ENCODE measurements around the gene MS4A7. TPM values are rescaled to one million over a fixed set of nuclear protein-coding genes. Genes with fewer than 3 reads are reported as not detected.
"Not testable (repeated sequence)": the region's sequence is repeated elsewhere in the genome, so short reads cannot be mapped to it uniquely, and the experiment has no call there.

The MS4A7 gene
- total RNA-seq, 1 donor from 2014 or later, result 5.2 TPM

DNA sequence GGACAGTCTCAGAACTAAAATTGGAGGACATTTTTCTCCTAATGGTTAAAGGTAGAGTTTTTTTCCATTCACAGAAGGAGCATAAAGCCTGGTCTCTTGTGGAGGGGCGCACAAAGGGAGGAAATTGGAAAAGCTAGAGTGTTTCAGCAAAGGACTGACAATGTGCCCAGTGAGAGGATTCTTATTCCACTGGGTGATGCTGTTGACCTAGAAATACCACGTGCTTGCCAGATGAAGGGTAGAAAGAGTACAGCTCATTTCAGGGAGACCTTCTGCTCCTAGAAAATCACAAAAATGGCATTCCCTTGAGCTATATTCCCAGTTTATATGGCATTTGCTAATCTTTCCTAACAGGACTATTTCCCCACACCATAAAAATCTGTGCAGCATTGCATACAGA is 30.2 kb upstream of the MS4A7 start:
- Histone ChIP-seq H3K4me3 (ENCODE audit: low read length in 3 of 3) (no peak overlapping the region), H3K9me3 (ENCODE audit: control insufficient read depth in 3 of 3, low read length in 3 of 3) (no peaks in the 10 kb centered on the region), H3K27me3 (ENCODE audit: control insufficient read depth in 3 of 3, insufficient read depth in 3 of 3, low read length in 3 of 3) (peaks cover 0 to 2% (median 0%) of the 10 kb centered on the region in 3 donors), H3K4me1 (ENCODE audit: control insufficient read depth in 3 of 3, insufficient read depth in 3 of 3, low read length in 3 of 3) (no peaks in the 10 kb centered on the region), H3K9ac (ENCODE audit: low read depth in 1 of 3, low read length in 3 of 3) (no peak overlapping the region), H3K36me3 (ENCODE audit: control insufficient read depth in 3 of 3, insufficient read depth in 3 of 3, low read length in 3 of 3) (no peaks in the 10 kb centered on the region), H3K27ac (ENCODE audit: low read depth, low read length) (no peak overlapping the region)

GRCh38 chr11:60349990-60350389 is 28.3 kb upstream of the MS4A7 start:
- Histone ChIP-seq H3K36me3 (ENCODE audit: control insufficient read depth in 3 of 3, insufficient read depth in 3 of 3, low read length in 3 of 3) (no peaks in the 10 kb centered on the region), H3K4me3 (ENCODE audit: low read length in 3 of 3) (no peak overlapping the region), H3K27me3 (ENCODE audit: control insufficient read depth in 3 of 3, insufficient read depth in 3 of 3, low read length in 3 of 3) (peaks cover 0 to 2% (median 0%) of the 10 kb centered on the region in 3 donors), H3K4me1 (ENCODE audit: control insufficient read depth in 3 of 3, insufficient read depth in 3 of 3, low read length in 3 of 3) (no peaks in the 10 kb centered on the region), H3K9ac (ENCODE audit: low read depth in 1 of 3, low read length in 3 of 3) (no peak overlapping the region), H3K27ac (ENCODE audit: low read depth, low read length) (no peak overlapping the region), H3K9me3 (ENCODE audit: control insufficient read depth in 3 of 3, low read length in 3 of 3) (no peaks in the 10 kb centered on the region)

- no peaks in the 10 kb centered on the region for H3K27me3 ChIP-seq (ENCODE audit: control insufficient read depth in 3 of 3, insufficient read depth in 3 of 3, low read length in 3 of 3)
- no peaks in the 10 kb centered on the region for H3K36me3 ChIP-seq (ENCODE audit: control insufficient read depth in 3 of 3, insufficient read depth in 3 of 3, low read length in 3 of 3)
- no peak overlapping the region for H3K4me3 ChIP-seq (ENCODE audit: low read length in 3 of 3)
- no peaks in the 10 kb centered on the region for H3K4me1 ChIP-seq (ENCODE audit: control insufficient read depth in 3 of 3, insufficient read depth in 3 of 3, low read length in 3 of 3)
- no peak overlapping the region for H3K9ac ChIP-seq (ENCODE audit: low read depth in 1 of 3, low read length in 3 of 3)
- no peak overlapping the region for H3K27ac ChIP-seq (ENCODE audit: low read depth, low read length)
- H3K9me3 ChIP-seq (ENCODE audit: control insufficient read depth in 3 of 3, low read length in 3 of 3), result peaks cover 0 to 2% (median 0%) of the 10 kb centered on the region in 3 donors
Measured at GRCh38 chr11:60357771-60358170, 20.6 kb upstream of the MS4A7 start.

GRCh38 chr11:60360621-60361020 is 17.7 kb upstream of the MS4A7 start:
- Histone ChIP-seq H3K36me3 (ENCODE audit: control insufficient read depth in 3 of 3, insufficient read depth in 3 of 3, low read length in 3 of 3) (no peaks in the 10 kb centered on the region), H3K27me3 (ENCODE audit: control insufficient read depth in 3 of 3, insufficient read depth in 3 of 3, low read length in 3 of 3) (peaks cover 0 to 4% (median 0%) of the 10 kb centered on the region in 3 donors), H3K27ac (ENCODE audit: low read depth, low read length) (no peak overlapping the region), H3K4me1 (ENCODE audit: control insufficient read depth in 3 of 3, insufficient read depth in 3 of 3, low read length in 3 of 3) (no peaks in the 10 kb centered on the region), H3K4me3 (ENCODE audit: low read length in 3 of 3) (no peak overlapping the region), H3K9ac (ENCODE audit: low read depth in 1 of 3, low read length in 3 of 3) (no peak overlapping the region), H3K9me3 (ENCODE audit: control insufficient read depth in 3 of 3, low read length in 3 of 3) (peaks cover 0 to 2% (median 0%) of the 10 kb centered on the region in 3 donors)

DNA sequence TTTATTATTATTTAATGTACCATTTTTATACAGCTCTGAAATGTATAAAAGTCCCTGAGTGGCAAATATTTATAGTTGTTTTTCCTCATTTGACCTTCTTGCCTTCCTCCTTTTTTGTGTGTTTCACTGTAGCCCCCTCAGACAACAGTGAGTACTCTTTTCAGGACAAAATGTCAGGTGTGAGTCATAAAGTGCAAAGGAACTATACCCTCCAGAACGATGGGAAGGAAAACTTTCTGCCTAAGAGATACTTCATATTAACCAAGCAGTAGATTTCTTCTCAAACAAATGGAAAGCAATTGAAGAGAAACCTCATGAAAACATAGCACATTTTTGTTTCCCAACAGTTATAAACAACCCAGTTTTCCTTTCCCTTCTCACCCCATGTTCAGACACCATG is 16.1 kb upstream of the MS4A7 start:
- Histone ChIP-seq H3K9ac (ENCODE audit: low read depth in 1 of 3, low read length in 3 of 3) (no peak overlapping the region), H3K9me3 (ENCODE audit: control insufficient read depth in 3 of 3, low read length in 3 of 3) (peaks cover 0 to 2% (median 0%) of the 10 kb centered on the region in 3 donors), H3K27me3 (ENCODE audit: control insufficient read depth in 3 of 3, insufficient read depth in 3 of 3, low read length in 3 of 3) (peaks cover 0 to 4% (median 0%) of the 10 kb centered on the region in 3 donors), H3K36me3 (ENCODE audit: control insufficient read depth in 3 of 3, insufficient read depth in 3 of 3, low read length in 3 of 3) (no peaks in the 10 kb centered on the region), H3K4me1 (ENCODE audit: control insufficient read depth in 3 of 3, insufficient read depth in 3 of 3, low read length in 3 of 3) (no peaks in the 10 kb centered on the region), H3K27ac (ENCODE audit: low read depth, low read length) (no peak overlapping the region), H3K4me3 (ENCODE audit: low read length in 3 of 3) (no peak overlapping the region)

GRCh38 chr11:60363542-60364470 is 14.5 kb upstream of the MS4A7 start:
- Histone ChIP-seq H3K27me3 (ENCODE audit: control insufficient read depth in 3 of 3, insufficient read depth in 3 of 3, low read length in 3 of 3) (peaks cover 0 to 4% (median 0%) of the 10 kb centered on the region in 3 donors), H3K4me1 (ENCODE audit: control insufficient read depth in 3 of 3, insufficient read depth in 3 of 3, low read length in 3 of 3) (no peaks in the 10 kb centered on the region), H3K9ac (ENCODE audit: low read depth in 1 of 3, low read length in 3 of 3) (no peak overlapping the region), H3K36me3 (ENCODE audit: control insufficient read depth in 3 of 3, insufficient read depth in 3 of 3, low read length in 3 of 3) (no peaks in the 10 kb centered on the region), H3K27ac (ENCODE audit: low read depth, low read length) (no peak overlapping the region), H3K4me3 (ENCODE audit: low read length in 3 of 3) (no peak overlapping the region), H3K9me3 (ENCODE audit: control insufficient read depth in 3 of 3, low read length in 3 of 3) (peaks cover 0 to 2% (median 0%) of the 10 kb centered on the region in 3 donors)

DNA sequence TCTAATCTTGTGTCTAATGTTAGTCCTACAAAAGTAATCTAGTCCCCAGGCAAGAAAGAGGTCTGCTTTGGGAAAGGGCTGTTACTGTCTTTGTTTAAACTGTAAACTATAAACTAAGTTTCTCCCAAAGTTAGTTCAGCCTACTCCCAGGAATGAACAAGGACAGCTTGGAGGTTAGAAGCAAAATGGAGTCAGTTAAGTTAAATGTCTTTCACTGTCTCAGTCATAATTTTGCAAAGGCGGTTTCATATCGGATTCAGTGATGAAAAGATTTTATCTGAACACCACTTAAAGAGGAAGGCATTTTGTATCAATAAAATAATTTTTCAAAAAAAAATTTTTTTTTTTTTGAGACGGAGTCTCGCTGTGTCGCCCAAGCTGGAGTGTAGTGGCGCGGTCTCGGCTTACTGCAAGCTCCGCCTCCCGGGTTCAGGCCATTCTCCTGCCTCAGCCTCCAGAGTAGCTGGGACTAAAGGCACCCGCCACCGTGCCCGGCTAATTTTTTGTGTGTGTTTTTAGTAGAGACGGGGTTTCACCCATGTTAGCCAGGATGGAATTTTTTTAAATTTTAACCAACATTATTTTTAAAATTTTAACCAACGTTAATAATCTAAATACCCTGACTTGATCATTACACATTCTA is 11.9 kb upstream of the MS4A7 start:
- H3K4me1 ChIP-seq (ENCODE audit: control insufficient read depth in 3 of 3, insufficient read depth in 3 of 3, low read length in 3 of 3); H3K9ac ChIP-seq (ENCODE audit: low read depth in 1 of 3, low read length in 3 of 3); H3K27ac ChIP-seq (ENCODE audit: low read depth, low read length); H3K27me3 ChIP-seq (ENCODE audit: control insufficient read depth in 3 of 3, insufficient read depth in 3 of 3, low read length in 3 of 3); H3K4me3 ChIP-seq (ENCODE audit: low read length in 3 of 3); H3K36me3 ChIP-seq (ENCODE audit: control insufficient read depth in 3 of 3, insufficient read depth in 3 of 3, low read length in 3 of 3); H3K9me3 ChIP-seq (ENCODE audit: control insufficient read depth in 3 of 3, low read length in 3 of 3): not testable (repeated sequence)

- Histone ChIP-seq H3K36me3 (ENCODE audit: control insufficient read depth in 3 of 3, insufficient read depth in 3 of 3, low read length in 3 of 3) (no peaks in the 10 kb centered on the region), H3K27me3 (ENCODE audit: control insufficient read depth in 3 of 3, insufficient read depth in 3 of 3, low read length in 3 of 3) (peaks cover 0 to 4% (median 0%) of the 10 kb centered on the region in 3 donors), H3K27ac (ENCODE audit: low read depth, low read length) (no peak overlapping the region), H3K4me1 (ENCODE audit: control insufficient read depth in 3 of 3, insufficient read depth in 3 of 3, low read length in 3 of 3) (no peaks in the 10 kb centered on the region), H3K9ac (ENCODE audit: low read depth in 1 of 3, low read length in 3 of 3) (no peak overlapping the region), H3K4me3 (ENCODE audit: low read length in 3 of 3) (no peak overlapping the region), H3K9me3 (ENCODE audit: control insufficient read depth in 3 of 3, low read length in 3 of 3) (no peaks in the 10 kb centered on the region)
Measured at GRCh38 chr11:60367009-60367408, 11.3 kb upstream of the MS4A7 start.

DNA sequence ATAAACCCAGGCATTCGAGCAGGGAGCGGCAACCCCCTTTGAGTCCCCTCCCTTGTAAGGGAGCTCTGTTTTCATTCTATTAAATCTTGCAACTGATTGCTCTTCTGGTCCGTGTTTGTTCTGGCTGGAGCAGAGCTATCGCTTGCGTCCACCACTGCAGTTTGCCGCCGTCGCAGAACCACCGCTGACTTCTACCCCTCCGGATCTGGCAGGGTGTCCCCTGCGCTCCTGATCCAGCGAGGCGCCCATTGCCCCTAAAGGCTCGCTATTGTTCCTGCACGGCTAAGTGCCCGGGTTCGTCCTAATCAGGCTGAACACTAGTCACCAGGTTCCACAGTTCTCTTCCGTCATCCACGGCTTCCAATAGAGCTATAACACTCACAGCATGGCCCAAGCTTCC is 10.4 kb upstream of the MS4A7 start:
- H3K27ac ChIP-seq (ENCODE audit: low read depth, low read length), result no peak overlapping the region
- no peak overlapping the region for H3K4me3 ChIP-seq (ENCODE audit: low read length in 3 of 3)
- H3K9ac ChIP-seq (ENCODE audit: low read depth in 1 of 3, low read length in 3 of 3), result no peak overlapping the region
- H3K4me1 ChIP-seq (ENCODE audit: control insufficient read depth in 3 of 3, insufficient read depth in 3 of 3, low read length in 3 of 3), result no peaks in the 10 kb centered on the region
- H3K9me3 ChIP-seq (ENCODE audit: control insufficient read depth in 3 of 3, low read length in 3 of 3), result no peaks in the 10 kb centered on the region
- H3K36me3 ChIP-seq (ENCODE audit: control insufficient read depth in 3 of 3, insufficient read depth in 3 of 3, low read length in 3 of 3), result no peaks in the 10 kb centered on the region
- peaks cover 0 to 4% (median 0%) of the 10 kb centered on the region in 3 donors for H3K27me3 ChIP-seq (ENCODE audit: control insufficient read depth in 3 of 3, insufficient read depth in 3 of 3, low read length in 3 of 3)

- no peak overlapping the region for H3K9ac ChIP-seq (ENCODE audit: low read depth in 1 of 3, low read length in 3 of 3)
- H3K9me3 ChIP-seq (ENCODE audit: control insufficient read depth in 3 of 3, low read length in 3 of 3), result no peaks in the 10 kb centered on the region
- H3K4me1 ChIP-seq (ENCODE audit: control insufficient read depth in 3 of 3, insufficient read depth in 3 of 3, low read length in 3 of 3), result no peaks in the 10 kb centered on the region
- H3K27me3 ChIP-seq (ENCODE audit: control insufficient read depth in 3 of 3, insufficient read depth in 3 of 3, low read length in 3 of 3), result no peaks in the 10 kb centered on the region
- H3K4me3 ChIP-seq (ENCODE audit: low read length in 3 of 3), result no peak overlapping the region
- H3K27ac ChIP-seq (ENCODE audit: low read depth, low read length), result no peak overlapping the region
- H3K36me3 ChIP-seq (ENCODE audit: control insufficient read depth in 3 of 3, insufficient read depth in 3 of 3, low read length in 3 of 3), result no peaks in the 10 kb centered on the region
Measured at GRCh38 chr11:60370252-60370810, 8.0 kb upstream of the MS4A7 start.
